ENCODE data around the gene NFAM1. TPM values are rescaled to one million over a fixed set of nuclear protein-coding genes. Genes with fewer than 3 reads are reported as not detected.
A peak's percentile ranks its signal among the peaks of the same experiment; 100 is the strongest.

NFAM1 gene
- polyA plus RNA-seq, 2 donors: 0.24 to 0.28 TPM

DNA sequence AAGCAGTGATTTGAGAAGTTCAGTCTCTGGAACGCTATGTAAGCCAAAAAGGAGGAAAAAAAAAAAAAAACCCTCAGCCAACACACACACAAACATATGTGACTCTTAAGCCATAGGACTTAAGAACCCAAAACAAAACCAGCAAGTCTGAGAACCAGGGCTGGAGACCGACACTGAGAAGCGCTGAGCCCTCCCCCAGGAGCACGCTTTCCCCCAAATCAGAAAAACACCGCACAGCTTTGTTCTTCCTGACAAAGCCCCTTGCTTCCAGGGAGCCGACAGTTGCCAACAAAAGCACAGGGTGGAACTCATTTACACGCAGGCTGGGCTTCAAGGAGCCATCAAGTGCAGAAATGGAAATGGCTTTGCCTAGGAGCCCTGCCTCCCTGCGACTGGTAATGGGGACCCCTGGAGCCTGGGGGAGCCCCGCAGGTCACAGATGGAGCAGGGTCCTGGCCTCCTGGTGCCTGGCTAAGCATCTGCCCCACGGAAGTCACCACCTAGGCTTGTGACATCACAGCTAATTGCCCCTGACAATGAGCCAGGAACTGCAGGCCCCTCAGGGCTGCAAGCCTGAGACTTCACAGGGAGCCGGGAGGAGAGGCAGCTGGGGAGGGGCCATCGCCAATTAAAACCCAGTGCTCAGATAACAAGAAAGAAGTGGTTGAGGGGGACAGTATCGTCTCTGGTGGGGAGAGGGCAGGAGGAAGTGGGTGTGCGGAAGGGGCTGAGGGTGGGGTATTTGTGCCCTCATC, 66.9 kb downstream of the NFAM1 start:
- H3K4me1 ChIP-seq (ENCODE audit: control insufficient read depth in 2 of 2, insufficient read depth in 2 of 2, low read length in 1 of 2): peaks cover 10 to 19% of the 10 kb centered on the region in 2 donors
- no peaks in the 10 kb centered on the region for H3K36me3 ChIP-seq (ENCODE audit: control insufficient read depth in 2 of 2, insufficient read depth in 2 of 2, low read length in 1 of 2)
- no peaks in the 10 kb centered on the region for H3K27me3 ChIP-seq (ENCODE audit: control insufficient read depth in 1 of 2, insufficient read depth in 2 of 2, low read length in 2 of 2)
- H3K4me3 ChIP-seq (ENCODE audit: low read depth in 1 of 2, low read length in 2 of 2): no peak overlapping the region
- WGBS, 2 donors: 20 to 28% methylated on average over 14 of the region's 14 CpGs
- H3K27ac ChIP-seq (ENCODE audit: low read depth in 2 of 2, low read length in 1 of 2): peak overlapping the region; percentile 22 to 81
- no peaks in the 10 kb centered on the region for H3K9me3 ChIP-seq (ENCODE audit: control insufficient read depth in 2 of 2, insufficient read depth in 1 of 2, low read depth in 1 of 2, low read length in 1 of 2)

DNA sequence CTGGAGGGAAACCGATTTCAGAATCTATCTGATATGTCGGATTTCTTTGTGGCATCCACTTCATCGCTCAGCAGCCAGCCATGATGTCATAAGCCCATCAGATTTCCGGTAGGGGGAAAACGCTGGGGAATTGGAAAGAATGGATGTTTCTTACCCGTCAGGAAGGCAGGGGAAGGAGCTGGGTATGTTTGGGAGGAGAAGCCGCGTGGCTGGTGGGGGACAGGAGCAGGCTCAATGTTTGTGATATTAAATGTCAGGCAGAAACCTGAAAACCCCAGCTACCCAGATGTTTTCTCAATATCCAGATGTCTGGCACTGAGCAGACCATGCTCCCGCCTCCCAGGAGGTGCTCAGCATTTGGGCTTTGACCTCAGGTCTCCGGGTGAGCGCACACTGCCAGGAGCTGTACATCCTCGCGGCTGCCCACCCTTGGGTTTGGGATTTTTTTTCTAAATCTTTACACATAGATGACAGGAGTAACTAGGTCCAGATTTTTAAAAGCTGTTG, 67.5 kb downstream of the NFAM1 start:
- WGBS, 2 donors: 27 to 42% methylated on average over 13 of the region's 13 CpGs

GRCh38 chr22:42363892-42364291, 68.3 kb downstream of the NFAM1 start:
- Histone ChIP-seq H3K27ac (ENCODE audit: low read depth in 2 of 2, low read length in 1 of 2) (peak overlapping the region in 1 of 2 donors; percentile 8), H3K4me3 (ENCODE audit: low read depth in 1 of 2, low read length in 2 of 2) (no peak overlapping the region), H3K4me1 (ENCODE audit: control insufficient read depth in 2 of 2, insufficient read depth in 2 of 2, low read length in 1 of 2) (peaks cover 10 to 26% of the 10 kb centered on the region in 2 donors), H3K27me3 (ENCODE audit: control insufficient read depth in 1 of 2, insufficient read depth in 2 of 2, low read length in 2 of 2) (no peaks in the 10 kb centered on the region), H3K36me3 (ENCODE audit: control insufficient read depth in 2 of 2, insufficient read depth in 2 of 2, low read length in 1 of 2) (no peaks in the 10 kb centered on the region), H3K9me3 (ENCODE audit: control insufficient read depth in 2 of 2, insufficient read depth in 1 of 2, low read depth in 1 of 2, low read length in 1 of 2) (no peaks in the 10 kb centered on the region)
- 93% methylated on average over 6 of the region's 6 CpGs for WGBS, 2 donors

More for the DNA sequence above, 67.5 kb downstream of the NFAM1 start:
- Histone ChIP-seq H3K27ac (ENCODE audit: low read depth in 2 of 2, low read length in 1 of 2) (peak overlapping the region; percentile 29 to 57), H3K4me1 (ENCODE audit: control insufficient read depth in 2 of 2, insufficient read depth in 2 of 2, low read length in 1 of 2) (peaks cover 10 to 22% of the 10 kb centered on the region in 2 donors), H3K36me3 (ENCODE audit: control insufficient read depth in 2 of 2, insufficient read depth in 2 of 2, low read length in 1 of 2) (no peaks in the 10 kb centered on the region), H3K27me3 (ENCODE audit: control insufficient read depth in 1 of 2, insufficient read depth in 2 of 2, low read length in 2 of 2) (no peaks in the 10 kb centered on the region), H3K4me3 (ENCODE audit: low read depth in 1 of 2, low read length in 2 of 2) (no peak overlapping the region), H3K9me3 (ENCODE audit: control insufficient read depth in 2 of 2, insufficient read depth in 1 of 2, low read depth in 1 of 2, low read length in 1 of 2) (no peaks in the 10 kb centered on the region)

- no peak overlapping the region for H3K4me3 ChIP-seq (ENCODE audit: low read depth in 1 of 2, low read length in 2 of 2)
- no peak overlapping the region for H3K27ac ChIP-seq (ENCODE audit: low read depth in 2 of 2, low read length in 1 of 2)
- 92 to 95% methylated on average over 10 of the region's 10 CpGs for WGBS, 2 donors
- H3K9me3 ChIP-seq (ENCODE audit: control insufficient read depth in 2 of 2, insufficient read depth in 1 of 2, low read depth in 1 of 2, low read length in 1 of 2): no peaks in the 10 kb centered on the region
- H3K36me3 ChIP-seq (ENCODE audit: control insufficient read depth in 2 of 2, insufficient read depth in 2 of 2, low read length in 1 of 2): no peaks in the 10 kb centered on the region
- no peaks in the 10 kb centered on the region for H3K27me3 ChIP-seq (ENCODE audit: control insufficient read depth in 1 of 2, insufficient read depth in 2 of 2, low read length in 2 of 2)
- H3K4me1 ChIP-seq (ENCODE audit: control insufficient read depth in 2 of 2, insufficient read depth in 2 of 2, low read length in 1 of 2): peaks cover 2 to 29% of the 10 kb centered on the region in 2 donors
These were observed 70.7 kb downstream of the NFAM1 start for GRCh38 chr22:42361523-42361922.

DNA sequence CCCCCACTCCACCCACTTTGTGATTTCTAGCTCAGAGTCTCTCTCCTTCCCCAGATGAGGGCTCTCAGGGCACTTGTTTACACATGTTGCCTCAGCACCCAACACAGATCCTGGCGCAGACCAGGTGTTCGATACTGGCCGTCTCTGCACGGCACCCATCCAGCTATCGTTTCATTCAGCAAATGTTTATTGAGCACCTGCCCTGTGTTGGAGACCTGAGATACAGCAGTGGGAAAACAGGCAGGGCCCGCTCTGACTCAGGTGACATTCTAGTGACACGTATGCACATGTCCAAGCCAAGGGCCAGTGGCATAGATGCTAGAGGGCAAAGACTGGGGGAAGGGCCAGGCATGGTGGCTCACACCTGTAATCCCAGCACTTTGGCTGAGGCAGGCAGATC, 71.9 kb downstream of the NFAM1 start:
- Histone ChIP-seq H3K4me1 (ENCODE audit: control insufficient read depth in 2 of 2, insufficient read depth in 2 of 2, low read length in 1 of 2) (peaks cover 0 to 28% of the 10 kb centered on the region in 2 donors), H3K27me3 (ENCODE audit: control insufficient read depth in 1 of 2, insufficient read depth in 2 of 2, low read length in 2 of 2) (no peaks in the 10 kb centered on the region)

GRCh38 chr22:42358643-42359558, 73.3 kb downstream of the NFAM1 start:
- Histone ChIP-seq H3K27ac (ENCODE audit: low read depth in 2 of 2, low read length in 1 of 2) (peak overlapping the region in 1 of 2 donors; percentile 11), H3K36me3 (ENCODE audit: control insufficient read depth in 2 of 2, insufficient read depth in 2 of 2, low read length in 1 of 2) (no peaks in the 10 kb centered on the region), H3K4me1 (ENCODE audit: control insufficient read depth in 2 of 2, insufficient read depth in 2 of 2, low read length in 1 of 2) (peaks cover 0 to 25% of the 10 kb centered on the region in 2 donors), H3K9me3 (ENCODE audit: control insufficient read depth in 2 of 2, insufficient read depth in 1 of 2, low read depth in 1 of 2, low read length in 1 of 2) (no peaks in the 10 kb centered on the region), H3K4me3 (ENCODE audit: low read depth in 1 of 2, low read length in 2 of 2) (no peak overlapping the region), H3K27me3 (ENCODE audit: control insufficient read depth in 1 of 2, insufficient read depth in 2 of 2, low read length in 2 of 2) (no peaks in the 10 kb centered on the region)
- 82 to 83% methylated on average over 16 of the region's 16 CpGs for WGBS, 2 donors

More for the DNA sequence above, 71.9 kb downstream of the NFAM1 start:
- 48 to 49% methylated on average over 7 of the region's 7 CpGs for WGBS, 2 donors
- Histone ChIP-seq H3K36me3 (ENCODE audit: control insufficient read depth in 2 of 2, insufficient read depth in 2 of 2, low read length in 1 of 2) (no peaks in the 10 kb centered on the region), H3K27ac (ENCODE audit: low read depth in 2 of 2, low read length in 1 of 2) (no peak overlapping the region), H3K4me3 (ENCODE audit: low read depth in 1 of 2, low read length in 2 of 2) (no peak overlapping the region), H3K9me3 (ENCODE audit: control insufficient read depth in 2 of 2, insufficient read depth in 1 of 2, low read depth in 1 of 2, low read length in 1 of 2) (no peaks in the 10 kb centered on the region)

- 43 to 48% methylated on average over 8 of the region's 8 CpGs for WGBS, 2 donors
- H3K27ac ChIP-seq (ENCODE audit: low read depth in 2 of 2, low read length in 1 of 2): peak overlapping the region; percentile 76 to 84
These were observed 74.4 kb downstream of the NFAM1 start for GRCh38 chr22:42357634-42358296.

DNA sequence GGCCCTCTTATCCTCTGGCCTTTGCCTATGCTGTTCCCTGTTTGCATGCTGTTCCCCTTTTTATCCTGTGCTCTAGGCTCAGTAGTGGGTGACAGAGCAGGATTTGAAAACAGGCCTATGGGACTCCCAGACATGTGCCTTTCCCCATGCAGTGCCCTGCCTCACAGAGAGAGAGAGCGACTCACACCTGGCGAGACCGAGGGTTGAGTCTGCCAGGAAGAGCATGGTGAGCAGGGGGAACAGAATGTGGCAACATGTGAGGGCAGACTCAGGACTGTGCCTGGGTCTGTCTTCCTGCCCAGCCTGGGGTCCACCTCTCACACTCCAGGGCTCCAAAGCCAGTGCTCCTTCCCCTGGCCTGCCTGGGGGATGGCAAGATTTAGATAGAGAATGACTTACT, 75.0 kb downstream of the NFAM1 start:
- WGBS, 2 donors: 54 to 87% methylated on average over 3 of the region's 3 CpGs
- Histone ChIP-seq H3K36me3 (ENCODE audit: control insufficient read depth in 2 of 2, insufficient read depth in 2 of 2, low read length in 1 of 2) (no peaks in the 10 kb centered on the region), H3K27me3 (ENCODE audit: control insufficient read depth in 1 of 2, insufficient read depth in 2 of 2, low read length in 2 of 2) (no peaks in the 10 kb centered on the region), H3K4me3 (ENCODE audit: low read depth in 1 of 2, low read length in 2 of 2) (no peak overlapping the region), H3K27ac (ENCODE audit: low read depth in 2 of 2, low read length in 1 of 2) (peak overlapping the region; percentile 75 to 84), H3K4me1 (ENCODE audit: control insufficient read depth in 2 of 2, insufficient read depth in 2 of 2, low read length in 1 of 2) (peaks cover 0 to 25% of the 10 kb centered on the region in 2 donors), H3K9me3 (ENCODE audit: control insufficient read depth in 2 of 2, insufficient read depth in 1 of 2, low read depth in 1 of 2, low read length in 1 of 2) (no peaks in the 10 kb centered on the region)

More at GRCh38 chr22:42357634-42358296, 74.4 kb downstream of the NFAM1 start:
- H3K4me1 ChIP-seq (ENCODE audit: control insufficient read depth in 2 of 2, insufficient read depth in 2 of 2, low read length in 1 of 2): peaks cover 0 to 25% of the 10 kb centered on the region in 2 donors
- no peaks in the 10 kb centered on the region for H3K36me3 ChIP-seq (ENCODE audit: control insufficient read depth in 2 of 2, insufficient read depth in 2 of 2, low read length in 1 of 2)
- no peaks in the 10 kb centered on the region for H3K9me3 ChIP-seq (ENCODE audit: control insufficient read depth in 2 of 2, insufficient read depth in 1 of 2, low read depth in 1 of 2, low read length in 1 of 2)
- H3K27me3 ChIP-seq (ENCODE audit: control insufficient read depth in 1 of 2, insufficient read depth in 2 of 2, low read length in 2 of 2): no peaks in the 10 kb centered on the region
- no peak overlapping the region for H3K4me3 ChIP-seq (ENCODE audit: low read depth in 1 of 2, low read length in 2 of 2)

DNA sequence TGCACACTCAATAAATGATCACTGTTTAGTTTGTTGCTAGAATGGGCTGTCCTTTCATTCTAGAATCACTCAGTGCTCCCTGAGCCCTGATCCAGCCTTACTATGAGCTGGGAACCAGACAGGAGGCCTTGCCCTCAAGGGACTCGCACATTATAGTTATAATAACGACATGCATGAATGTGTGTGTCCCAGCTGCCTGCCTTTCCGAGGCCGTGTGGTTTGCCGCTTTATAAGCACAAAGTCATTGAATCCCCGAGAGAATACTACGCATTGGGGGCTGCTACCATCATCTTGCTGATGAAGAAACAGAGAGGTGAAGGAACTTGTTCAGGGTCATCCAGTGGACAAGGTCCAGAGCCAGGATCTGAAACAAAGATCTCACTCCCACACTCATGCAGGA, 75.7 kb downstream of the NFAM1 start:
- no peaks in the 10 kb centered on the region for H3K27me3 ChIP-seq (ENCODE audit: control insufficient read depth in 1 of 2, insufficient read depth in 2 of 2, low read length in 2 of 2)
- H3K9me3 ChIP-seq (ENCODE audit: control insufficient read depth in 2 of 2, insufficient read depth in 1 of 2, low read depth in 1 of 2, low read length in 1 of 2): no peaks in the 10 kb centered on the region
- no peak overlapping the region for H3K27ac ChIP-seq (ENCODE audit: low read depth in 2 of 2, low read length in 1 of 2)
- H3K36me3 ChIP-seq (ENCODE audit: control insufficient read depth in 2 of 2, insufficient read depth in 2 of 2, low read length in 1 of 2): no peaks in the 10 kb centered on the region
- peaks cover 0 to 25% of the 10 kb centered on the region in 2 donors for H3K4me1 ChIP-seq (ENCODE audit: control insufficient read depth in 2 of 2, insufficient read depth in 2 of 2, low read length in 1 of 2)
- WGBS, 2 donors: 85 to 86% methylated on average over 7 of the region's 7 CpGs
- no peak overlapping the region for H3K4me3 ChIP-seq (ENCODE audit: low read depth in 1 of 2, low read length in 2 of 2)

All from esophagus (tissue), 2 donors.